Mesenteric fat pad (tissue), 1 donor: Measurements from ENCODE around the gene NBEAL2. TPM values are rescaled to one million over a fixed set of nuclear protein-coding genes. Genes with fewer than 3 reads are reported as not detected.
"Not testable (repeated sequence)": the region's sequence is repeated elsewhere in the genome, so short reads cannot be mapped to it uniquely, and the experiment has no call there.

Experiments
- DNase-seq: peaks from one replicate; pipeline ENCODE4 v3.0.0-alpha.2; 2020; ENCODE audit warnings: low spot score
- total RNA-seq: library from RNA; stranded (reverse); fragmentation: NEBNext Ultra II Directional; extraction: Animal tissue kit (Norgen Biotek cat#: 25700); gene quantifications from one replicate; pipeline ENCODE4 v1.2.1, GENCODE V29; 2021
- donor health status: DM: yes; HTN: yes; CAD: no.

Gene NBEAL2
- total RNA-seq, 1 donor from 2014 or later: 42.9 TPM

- DNase-seq: no peak
These were observed 19.3 kb upstream of the NBEAL2 start for GRCh38 chr3:46960081-46960701.

GRCh38 chr3:46960835-46961234 lies 18.6 kb upstream of the NBEAL2 start:
- DNase-seq: no peak

GRCh38 chr3:46962427-46962826 lies 17.0 kb upstream of the NBEAL2 start:
- DNase-seq: no peak

- no peak for DNase-seq
These were observed 16.5 kb upstream of the NBEAL2 start for GRCh38 chr3:46962990-46963389.

- DNase-seq: not testable (repeated sequence)
These were observed 15.4 kb upstream of the NBEAL2 start for GRCh38 chr3:46964038-46964590.

- DNase-seq: no peak
These were observed 14.3 kb upstream of the NBEAL2 start for GRCh38 chr3:46965151-46965550.

- no peak for DNase-seq
These were observed 12.7 kb upstream of the NBEAL2 start for GRCh38 chr3:46966811-46967210.

GRCh38 chr3:46968783-46969428 lies 10.6 kb upstream of the NBEAL2 start:
- DNase-seq: no peak

- DNase-seq: no peak
These were observed 8.9 kb upstream of the NBEAL2 start for GRCh38 chr3:46970391-46971091.

GRCh38 chr3:46971151-46971550 lies 8.3 kb upstream of the NBEAL2 start:
- DNase-seq: no peak

- DNase-seq: no peak
These were observed 7.7 kb upstream of the NBEAL2 start for GRCh38 chr3:46971742-46972141.

GRCh38 chr3:46972396-46972795 lies 7.1 kb upstream of the NBEAL2 start:
- no peak for DNase-seq

GRCh38 chr3:46974421-46975171 lies 4.9 kb upstream of the NBEAL2 start:
- DNase-seq: no peak

GRCh38 chr3:46976326-46977190 lies 2.9 kb upstream of the NBEAL2 start, which contains the start of gene CCDC12:
Gene CCDC12 (minus strand): TSS chr3:46976745. CDS start chr3:46976732, 13 bp downstream.
- peak; percentile 96 for DNase-seq

GRCh38 chr3:46977811-46978195 lies 1.7 kb upstream of the NBEAL2 start:
- DNase-seq: no peak

GRCh38 chr3:46978381-46978780 lies 1.1 kb upstream of the NBEAL2 start:
- DNase-seq: no peak

GRCh38 chr3:46979958-46980497 lies 562 bp downstream of the NBEAL2 start:
- no peak for DNase-seq

GRCh38 chr3:46981932-46982471 lies 2.5 kb downstream of the NBEAL2 start:
- no peak for DNase-seq

GRCh38 chr3:46982546-46982945 lies 3.1 kb downstream of the NBEAL2 start:
- DNase-seq: no peak
